Suprapubic skin (tissue), 4 donors: ENCODE measurements around the gene XYLT1.

Source experiments
- CTCF ChIP-seq, 2 donors: fragments of 200-600 bp in 1 of 2; fragments of 450-650 bp in 1 of 2; sonication (generic) in 1 of 2; IDR thresholded peaks; one replicate each; pipeline ENCODE4 v1.5.1; 2016 to 2019; ENCODE audit warnings: antibody characterized with exemption in 2 of 2, mild to moderate bottlenecking in 1 of 2, moderate library complexity in 1 of 2
- EP300 ChIP-seq: sonication (generic); formaldehyde crosslinking; IDR thresholded peaks from one replicate; pipeline ENCODE4 v1.6.1; 2017; ENCODE audit warnings: antibody characterized with exemption
- POLR2A ChIP-seq, 2 donors: fragments of 450-650 bp; IDR thresholded peaks; one replicate each; pipeline ENCODE4 v1.6.1; 2017; ENCODE audit warnings: antibody characterized with exemption in 2 of 2, mild to moderate bottlenecking in 2 of 2, moderate library complexity in 2 of 2
- POLR2AphosphoS5 ChIP-seq, 3 donors: sonication (generic); formaldehyde crosslinking; IDR thresholded peaks; one replicate each; pipeline ENCODE4 v1.6.1; 2017; ENCODE audit warnings: antibody characterized with exemption in 3 of 3

DNA sequence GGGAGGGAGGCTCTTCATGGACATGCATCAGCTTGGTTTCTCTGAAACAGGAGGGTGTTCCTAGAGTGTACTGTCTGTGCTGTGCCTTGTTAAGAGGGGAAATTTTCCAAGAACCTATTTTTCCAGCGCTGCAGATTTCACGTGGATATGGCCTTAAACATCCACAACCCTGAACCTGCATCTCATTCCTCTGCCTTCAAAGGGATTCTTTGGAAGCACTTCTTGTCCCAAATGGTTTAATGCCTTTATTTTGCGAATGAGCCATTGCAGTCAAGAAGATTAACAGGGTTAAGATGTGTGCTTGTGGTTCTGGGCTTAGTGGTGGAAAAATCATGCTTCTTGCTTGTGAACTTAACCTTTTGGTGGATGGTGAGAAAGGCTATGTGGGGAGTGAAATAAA is 161.2 kb downstream of the XYLT1 start:
- no peak for TF ChIP-seq POLR2A (IDR thresholded peaks at IDR 0.05)
- no peak for TF ChIP-seq CTCF (IDR thresholded peaks at IDR 0.05)
- TF ChIP-seq POLR2AphosphoS5 (IDR thresholded peaks at IDR 0.05): no peak
- TF ChIP-seq EP300: no peak
